GOT3 (cell line): Measurements from ENCODE around the gene COG1.
"Not testable (repeated sequence)": the region's sequence is repeated elsewhere in the genome, so short reads cannot be mapped to it uniquely, and the experiment has no call there.

ENCODE experiments used
- DNase-seq: peaks from one replicate; lab custom pipeline; 2025; ENCODE audit warnings: mixed read lengths; lab: John Stamatoyannopoulos, UW

Gene COG1, protein sequence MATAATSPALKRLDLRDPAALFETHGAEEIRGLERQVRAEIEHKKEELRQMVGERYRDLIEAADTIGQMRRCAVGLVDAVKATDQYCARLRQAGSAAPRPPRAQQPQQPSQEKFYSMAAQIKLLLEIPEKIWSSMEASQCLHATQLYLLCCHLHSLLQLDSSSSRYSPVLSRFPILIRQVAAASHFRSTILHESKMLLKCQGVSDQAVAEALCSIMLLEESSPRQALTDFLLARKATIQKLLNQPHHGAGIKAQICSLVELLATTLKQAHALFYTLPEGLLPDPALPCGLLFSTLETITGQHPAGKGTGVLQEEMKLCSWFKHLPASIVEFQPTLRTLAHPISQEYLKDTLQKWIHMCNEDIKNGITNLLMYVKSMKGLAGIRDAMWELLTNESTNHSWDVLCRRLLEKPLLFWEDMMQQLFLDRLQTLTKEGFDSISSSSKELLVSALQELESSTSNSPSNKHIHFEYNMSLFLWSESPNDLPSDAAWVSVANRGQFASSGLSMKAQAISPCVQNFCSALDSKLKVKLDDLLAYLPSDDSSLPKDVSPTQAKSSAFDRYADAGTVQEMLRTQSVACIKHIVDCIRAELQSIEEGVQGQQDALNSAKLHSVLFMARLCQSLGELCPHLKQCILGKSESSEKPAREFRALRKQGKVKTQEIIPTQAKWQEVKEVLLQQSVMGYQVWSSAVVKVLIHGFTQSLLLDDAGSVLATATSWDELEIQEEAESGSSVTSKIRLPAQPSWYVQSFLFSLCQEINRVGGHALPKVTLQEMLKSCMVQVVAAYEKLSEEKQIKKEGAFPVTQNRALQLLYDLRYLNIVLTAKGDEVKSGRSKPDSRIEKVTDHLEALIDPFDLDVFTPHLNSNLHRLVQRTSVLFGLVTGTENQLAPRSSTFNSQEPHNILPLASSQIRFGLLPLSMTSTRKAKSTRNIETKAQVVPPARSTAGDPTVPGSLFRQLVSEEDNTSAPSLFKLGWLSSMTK

DNA sequence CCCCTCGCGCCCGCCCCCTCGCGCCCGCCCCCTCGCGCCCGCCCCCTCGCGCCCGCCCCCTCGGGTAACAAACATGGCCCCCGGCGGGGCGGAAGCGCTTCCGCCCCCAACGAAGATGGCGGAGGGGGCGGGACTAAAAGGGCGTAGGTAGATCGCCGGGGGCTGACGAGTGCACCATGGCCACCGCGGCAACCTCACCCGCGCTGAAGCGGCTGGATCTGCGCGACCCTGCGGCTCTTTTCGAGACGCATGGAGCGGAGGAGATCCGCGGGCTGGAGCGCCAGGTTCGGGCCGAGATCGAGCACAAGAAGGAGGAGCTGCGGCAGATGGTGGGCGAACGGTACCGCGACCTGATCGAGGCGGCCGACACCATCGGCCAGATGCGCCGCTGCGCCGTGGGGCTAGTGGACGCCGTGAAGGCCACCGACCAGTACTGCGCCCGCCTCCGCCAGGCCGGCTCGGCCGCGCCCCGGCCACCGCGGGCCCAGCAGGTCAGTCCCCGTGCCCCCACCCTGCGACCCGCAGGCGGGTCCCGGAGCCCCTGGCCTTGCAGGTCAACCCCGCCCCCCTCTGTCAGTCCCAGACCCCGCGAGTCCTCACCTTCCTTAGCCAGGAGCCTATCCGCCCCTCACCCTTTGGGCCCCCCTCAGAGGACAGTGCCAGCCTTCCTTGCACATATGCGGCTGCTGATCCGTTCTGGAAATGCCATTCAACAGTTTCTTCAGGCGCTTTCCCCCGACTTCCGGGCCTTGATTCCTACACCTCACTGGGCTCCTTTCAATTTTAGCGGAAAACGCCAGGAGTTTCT, at the start of gene COG1:
TSS of gene COG1 (plus strand) at position 162 of the 808 bp plus-strand sequence. CDS start at position 177, 15 bp downstream.
- peak; percentile 24 for DNase-seq

DNA sequence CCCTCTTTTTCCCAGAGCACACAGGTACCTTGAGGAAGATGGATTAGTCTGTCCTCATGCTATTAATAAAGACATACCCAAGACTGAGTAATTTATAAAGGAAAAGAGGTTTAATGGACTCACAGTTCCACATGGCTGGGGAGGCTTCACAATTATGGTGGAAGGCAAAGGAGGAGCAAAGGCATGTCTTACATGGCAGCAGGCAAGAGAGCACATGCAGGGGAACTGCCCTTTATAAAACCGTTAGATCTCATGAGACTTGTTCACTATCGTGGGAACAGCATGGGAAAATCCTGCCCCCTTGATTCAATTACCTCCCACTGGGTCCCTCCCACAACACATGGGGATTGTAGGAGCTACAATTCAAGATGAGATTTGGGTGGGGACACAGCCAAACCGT, 48.6 kb upstream of the COG1 start:
- not testable (repeated sequence) for DNase-seq

DNA sequence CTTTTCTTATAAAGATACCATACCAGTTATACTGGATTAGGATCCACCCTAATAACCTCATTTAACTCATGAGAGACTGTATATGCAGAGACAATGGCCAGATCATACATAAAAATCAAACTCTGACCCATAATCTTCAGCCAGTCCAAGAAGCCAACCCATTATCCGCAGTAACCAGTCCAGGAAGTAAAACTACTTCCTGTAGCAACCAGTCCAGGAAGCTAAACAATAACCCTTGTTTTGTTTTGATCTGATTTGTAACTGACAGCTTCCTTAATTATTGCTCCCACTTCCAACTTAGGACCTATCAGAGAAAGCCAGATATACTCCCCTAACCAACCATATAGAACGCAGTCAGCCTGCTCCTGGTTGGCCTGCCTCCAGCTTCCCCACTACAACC, 47.2 kb upstream of the COG1 start:
- DNase-seq = no peak

DNA sequence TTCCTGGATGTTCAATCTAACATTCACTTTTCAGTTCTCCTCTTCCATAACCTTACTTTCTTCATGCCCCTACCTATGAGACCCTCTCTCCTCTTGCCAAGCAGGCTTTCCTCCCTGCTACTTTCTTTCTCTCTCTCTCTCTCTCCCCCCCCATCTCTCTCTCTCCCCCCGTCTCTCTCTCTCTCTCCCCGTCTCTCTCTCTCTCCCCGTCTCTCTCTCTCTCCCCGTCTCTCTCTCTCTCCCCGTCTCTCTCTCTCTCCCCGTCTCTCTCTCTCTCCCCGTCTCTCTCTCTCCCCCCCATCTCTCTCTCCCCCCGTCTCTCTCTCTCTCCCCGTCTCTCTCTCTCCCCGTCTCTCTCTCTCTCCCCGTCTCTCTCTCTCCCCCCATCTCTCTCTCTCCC, 45.1 kb upstream of the COG1 start:
- not testable (repeated sequence) for DNase-seq

DNA sequence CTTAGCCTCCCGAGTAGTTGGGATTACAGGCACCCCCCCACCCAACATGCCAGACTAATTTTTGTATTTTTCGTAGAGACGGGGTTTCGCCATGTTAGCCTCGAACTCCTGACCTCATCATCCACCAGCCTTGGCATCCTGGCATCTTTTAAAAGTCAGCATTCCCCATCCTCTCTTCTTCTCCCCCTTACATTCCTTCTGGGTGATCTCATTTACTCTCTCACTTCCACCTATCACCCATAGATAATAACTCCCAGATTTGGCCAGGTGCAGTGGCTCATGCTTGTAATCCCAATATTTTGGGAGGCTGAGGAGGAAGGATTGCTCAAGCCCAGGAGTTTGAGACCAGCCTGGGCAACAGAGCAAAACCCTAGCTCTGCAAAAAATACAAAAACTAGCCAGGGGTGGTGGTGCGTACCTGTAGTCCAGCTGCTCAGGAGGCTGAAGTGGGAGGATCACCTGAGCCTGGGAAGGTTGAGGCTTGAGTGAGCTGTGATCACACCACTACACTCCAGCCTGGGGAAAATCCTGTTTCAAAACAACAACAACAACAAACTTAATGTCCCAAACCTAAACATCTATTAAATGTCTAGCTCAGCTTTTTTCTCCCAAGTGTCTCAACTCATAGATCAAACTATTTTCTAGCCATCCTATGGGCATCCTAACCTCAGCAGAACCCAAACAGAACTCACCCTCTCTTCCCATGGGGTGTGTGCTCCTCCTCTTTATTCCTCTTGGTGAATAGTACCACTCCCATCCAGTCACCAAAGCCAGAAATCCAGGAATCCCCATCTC, 44.1 kb upstream of the COG1 start:
- DNase-seq = no peak

DNA sequence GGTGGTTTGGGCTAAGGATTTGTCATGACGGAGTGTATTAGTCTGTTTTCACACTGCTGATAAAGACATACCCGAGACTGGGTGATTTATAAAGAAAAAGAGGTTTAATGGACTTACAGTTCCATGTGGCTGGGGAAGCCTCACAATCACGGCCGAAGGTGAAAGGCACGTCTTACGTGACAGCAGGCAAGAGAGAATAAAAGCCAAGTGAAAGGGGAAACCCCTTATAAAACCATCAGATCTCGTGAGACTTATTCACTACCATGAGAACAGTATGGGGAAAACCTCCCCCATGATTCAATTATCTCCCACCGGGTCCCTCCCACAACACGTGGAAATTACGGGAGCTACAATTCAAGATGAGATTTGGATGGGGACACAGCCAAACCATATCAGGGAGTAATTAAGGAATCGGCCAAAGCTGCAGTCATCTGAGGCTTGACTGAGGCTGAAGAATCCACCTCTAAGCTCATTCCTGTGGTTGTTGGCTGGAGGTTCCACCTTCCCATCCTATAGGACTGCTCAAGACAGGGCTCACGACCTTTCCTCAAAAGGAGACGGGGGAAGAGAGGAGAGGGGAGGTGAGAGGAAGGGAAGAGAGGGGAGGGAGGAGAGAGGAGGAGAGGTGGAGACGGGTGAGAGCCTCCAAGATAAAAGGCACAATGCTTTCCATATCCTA, 42.1 kb upstream of the COG1 start:
- DNase-seq = not testable (repeated sequence)

DNA sequence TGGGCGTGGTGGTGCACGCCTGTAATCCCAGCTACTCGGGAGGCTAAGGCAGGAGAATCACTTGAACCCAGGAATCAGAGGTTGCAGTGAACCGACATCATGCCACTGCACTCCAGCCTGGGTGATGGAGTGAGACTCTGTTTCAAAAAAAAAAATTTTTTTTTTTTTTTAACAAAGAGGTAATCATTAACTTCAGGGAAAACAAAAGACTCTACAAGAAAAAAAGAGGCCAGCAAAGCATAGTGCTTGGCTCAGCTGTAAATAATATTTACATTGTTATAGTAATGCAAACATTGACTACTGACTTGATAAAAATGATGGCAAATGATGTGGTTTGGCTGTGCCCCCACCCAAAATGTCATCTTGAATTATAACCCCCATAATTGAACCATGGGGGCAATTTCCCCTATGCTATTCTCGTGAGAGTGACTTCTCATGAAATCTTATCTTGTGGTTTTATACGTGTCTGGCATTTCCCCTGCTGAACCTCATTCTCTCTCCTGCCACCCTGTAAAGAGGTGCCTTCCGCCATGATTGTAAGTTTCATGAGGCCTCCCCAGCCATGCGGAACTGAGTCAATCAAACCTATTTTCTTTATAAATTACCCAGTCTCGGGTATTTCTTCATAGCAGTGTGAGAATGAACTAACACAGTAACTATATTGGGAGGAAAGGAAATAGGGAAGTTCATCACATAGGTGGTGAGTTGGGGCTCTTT, 40.8 kb upstream of the COG1 start:
- DNase-seq = no peak

DNA sequence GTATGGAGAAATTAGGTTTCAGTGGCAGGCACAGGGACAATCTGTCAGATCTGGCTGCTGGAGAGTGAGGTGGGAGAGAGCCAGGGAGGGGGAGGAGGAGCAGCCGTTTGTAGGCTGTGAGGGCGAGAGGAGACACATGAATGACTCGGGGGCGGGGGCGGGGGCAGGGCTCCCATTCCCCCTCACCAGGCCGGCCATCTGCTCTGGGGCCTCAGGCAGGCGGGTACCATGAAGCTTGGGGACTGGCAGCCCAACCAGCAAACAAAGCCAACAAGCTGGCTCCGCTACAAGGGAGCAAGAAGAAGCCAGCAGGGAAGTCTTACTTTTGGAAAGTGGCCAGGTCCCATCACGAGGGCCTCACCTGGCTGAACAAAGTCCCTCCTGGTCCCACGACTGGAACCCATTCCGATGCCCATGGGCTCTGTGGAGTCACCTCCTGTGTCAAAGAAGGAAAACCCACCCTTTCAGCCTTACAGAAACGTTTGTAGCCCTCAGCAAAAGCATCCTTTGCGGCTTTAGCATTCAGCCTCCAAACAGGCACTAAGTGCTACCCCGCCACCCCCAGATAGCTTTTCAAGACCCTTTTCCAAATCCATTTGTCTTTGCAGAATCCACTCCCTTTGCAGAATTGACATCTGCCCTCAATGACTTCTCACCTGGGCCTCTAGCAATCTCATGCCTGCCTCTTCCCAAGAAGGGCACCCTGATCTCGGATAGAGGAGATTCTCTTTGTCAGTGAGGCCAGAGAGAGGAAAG, 37.3 kb upstream of the COG1 start:
- no peak for DNase-seq

DNA sequence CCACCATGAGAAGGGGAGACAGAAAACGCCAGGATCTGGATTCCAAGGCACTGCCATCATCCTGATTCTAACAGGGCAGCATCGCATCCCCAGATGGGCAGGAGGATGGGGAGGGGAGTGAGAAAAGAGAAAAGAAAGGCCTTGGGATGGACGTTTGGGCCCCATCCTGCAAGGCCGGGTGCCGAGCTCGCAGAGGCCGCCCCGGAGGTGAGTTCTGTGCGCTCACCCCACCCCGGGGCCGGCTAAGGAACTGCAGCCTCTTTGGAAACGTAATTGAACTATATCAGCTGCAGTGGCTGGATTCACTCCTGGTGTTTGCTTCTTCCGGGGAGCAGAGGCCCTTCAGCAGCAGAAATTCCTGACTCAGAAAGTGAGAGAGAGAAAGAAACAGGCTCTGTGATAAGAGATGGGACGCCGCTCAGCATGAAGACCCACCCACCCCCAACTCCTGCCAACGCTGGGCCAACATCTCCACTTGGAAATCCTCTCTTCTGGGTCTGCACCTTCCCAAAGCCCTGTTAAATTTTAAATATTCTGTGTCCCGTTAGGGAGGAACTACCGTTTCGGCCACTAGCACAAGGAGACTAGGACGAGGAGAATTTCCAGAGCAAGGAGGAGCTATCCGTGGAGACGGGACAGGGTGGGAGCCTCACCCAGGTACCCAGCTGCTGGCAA, 36.6 kb upstream of the COG1 start:
- DNase-seq = peak; percentile 18

DNA sequence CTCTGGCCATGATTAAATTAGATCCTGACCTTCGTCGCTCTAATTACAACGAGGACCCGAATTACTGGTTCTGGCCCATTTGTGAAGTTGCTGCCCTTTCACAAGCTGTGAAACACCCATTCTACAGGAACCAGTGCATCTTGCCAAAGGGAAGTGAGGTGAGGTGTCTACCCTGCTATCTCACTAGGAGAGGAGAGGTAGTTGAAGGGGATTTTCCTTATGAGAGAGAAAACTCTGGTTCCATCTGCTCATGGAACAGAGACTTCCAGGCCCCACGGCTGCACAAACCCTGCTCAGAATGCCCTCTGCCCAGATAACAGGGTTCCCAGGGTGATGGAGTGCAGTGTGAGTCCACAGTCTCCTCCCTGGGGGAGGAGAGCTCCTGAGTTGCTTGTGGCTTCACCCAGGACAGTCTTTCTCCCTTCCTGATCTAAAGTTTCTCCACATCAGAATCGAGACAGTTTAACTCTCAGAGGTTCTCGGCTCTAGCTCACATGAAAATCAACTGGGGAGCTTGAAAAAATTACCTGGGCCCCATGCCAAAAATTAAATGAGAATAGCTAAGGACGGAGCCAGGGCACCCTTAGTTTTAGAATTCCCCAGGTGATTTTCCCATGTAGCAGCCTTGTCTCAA, 35.9 kb upstream of the COG1 start:
- no peak for DNase-seq

DNA sequence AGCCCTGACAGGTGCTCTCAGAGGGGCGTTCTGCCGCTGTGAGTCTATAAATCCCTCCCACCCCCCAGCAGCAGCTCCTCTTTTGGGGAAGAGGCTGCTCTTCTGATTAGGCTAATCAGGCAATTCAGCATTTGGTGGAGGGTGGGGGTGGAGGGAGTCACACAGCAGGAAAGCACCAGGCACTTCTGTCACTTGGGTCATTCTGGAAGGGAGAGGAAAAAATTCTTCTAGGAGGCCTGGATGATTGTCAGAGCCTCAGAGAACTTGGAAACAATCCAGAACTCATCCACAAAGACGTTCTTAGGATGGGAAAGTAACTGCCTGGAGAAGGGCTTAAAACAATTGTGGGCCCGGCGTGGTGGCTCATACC, 35.3 kb upstream of the COG1 start:
- no peak for DNase-seq

DNA sequence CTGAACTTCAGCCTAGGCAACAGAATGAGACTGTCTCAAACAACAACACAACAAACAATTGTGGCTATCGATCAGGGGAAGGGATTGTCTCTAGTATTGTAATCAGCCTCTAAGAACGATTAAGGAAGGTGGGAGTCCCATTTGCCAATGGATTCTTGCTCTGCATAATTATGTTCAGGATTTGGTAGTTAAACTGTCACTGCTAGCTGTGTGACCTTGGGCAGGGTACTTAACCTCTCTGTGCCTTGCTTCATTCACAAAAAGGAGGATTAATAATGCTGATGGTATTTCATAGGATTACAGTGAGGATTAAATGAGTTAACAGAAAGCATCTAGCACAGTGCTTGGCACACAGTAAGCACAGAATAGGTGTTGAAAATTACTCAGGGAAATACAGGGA, 34.7 kb upstream of the COG1 start:
- DNase-seq = no peak

DNA sequence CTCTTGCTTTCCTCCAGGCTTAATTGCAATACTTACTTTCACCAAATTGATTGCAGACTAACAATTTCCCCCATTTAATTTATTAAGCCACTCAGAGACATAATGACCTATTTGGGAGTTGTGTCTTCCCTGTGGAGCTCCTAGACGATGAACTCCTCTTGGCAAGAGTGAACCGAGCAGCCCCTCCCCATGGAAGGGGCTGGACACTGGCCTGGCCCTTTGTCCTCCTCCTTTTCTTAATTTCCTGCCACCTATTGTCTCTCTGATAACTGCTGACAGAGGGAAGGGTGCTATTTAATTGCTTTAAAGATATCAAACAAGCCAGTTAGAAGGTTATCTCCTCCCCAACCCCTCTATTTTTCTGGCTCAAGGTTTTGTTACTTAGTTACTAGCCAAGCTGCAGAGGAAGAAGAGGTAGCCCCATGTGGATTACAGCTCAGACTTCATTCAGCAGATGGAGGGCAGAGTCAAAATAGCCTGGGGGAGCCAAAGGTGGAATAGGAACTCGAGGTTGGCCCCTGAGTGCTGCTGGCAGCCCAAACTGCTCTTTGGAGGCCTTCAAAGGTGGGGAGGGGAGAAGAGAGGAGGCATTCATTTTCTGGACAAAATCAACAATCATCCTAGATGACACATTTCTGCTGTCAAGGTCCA, 31.8 kb upstream of the COG1 start:
- DNase-seq = no peak

DNA sequence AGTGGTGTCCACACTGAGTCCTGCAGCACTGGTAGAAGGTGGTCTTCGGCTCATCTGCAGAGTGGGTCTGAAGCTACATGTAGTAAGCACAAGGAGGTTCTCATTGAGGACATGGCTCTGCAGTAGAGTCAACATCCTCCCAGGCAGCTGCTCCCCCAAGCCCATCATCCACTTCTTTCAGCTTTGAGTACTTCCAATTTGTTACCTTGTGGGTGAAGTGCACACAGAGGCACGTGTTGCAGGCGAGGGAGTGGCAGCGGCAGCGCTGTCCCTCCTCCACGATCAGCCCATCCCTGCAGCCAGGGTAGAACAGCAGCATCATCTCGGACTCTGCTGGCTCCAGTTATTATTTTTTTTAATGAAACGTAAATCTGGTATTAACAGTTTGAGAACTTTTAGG, 29.8 kb upstream of the COG1 start:
- DNase-seq = no peak

DNA sequence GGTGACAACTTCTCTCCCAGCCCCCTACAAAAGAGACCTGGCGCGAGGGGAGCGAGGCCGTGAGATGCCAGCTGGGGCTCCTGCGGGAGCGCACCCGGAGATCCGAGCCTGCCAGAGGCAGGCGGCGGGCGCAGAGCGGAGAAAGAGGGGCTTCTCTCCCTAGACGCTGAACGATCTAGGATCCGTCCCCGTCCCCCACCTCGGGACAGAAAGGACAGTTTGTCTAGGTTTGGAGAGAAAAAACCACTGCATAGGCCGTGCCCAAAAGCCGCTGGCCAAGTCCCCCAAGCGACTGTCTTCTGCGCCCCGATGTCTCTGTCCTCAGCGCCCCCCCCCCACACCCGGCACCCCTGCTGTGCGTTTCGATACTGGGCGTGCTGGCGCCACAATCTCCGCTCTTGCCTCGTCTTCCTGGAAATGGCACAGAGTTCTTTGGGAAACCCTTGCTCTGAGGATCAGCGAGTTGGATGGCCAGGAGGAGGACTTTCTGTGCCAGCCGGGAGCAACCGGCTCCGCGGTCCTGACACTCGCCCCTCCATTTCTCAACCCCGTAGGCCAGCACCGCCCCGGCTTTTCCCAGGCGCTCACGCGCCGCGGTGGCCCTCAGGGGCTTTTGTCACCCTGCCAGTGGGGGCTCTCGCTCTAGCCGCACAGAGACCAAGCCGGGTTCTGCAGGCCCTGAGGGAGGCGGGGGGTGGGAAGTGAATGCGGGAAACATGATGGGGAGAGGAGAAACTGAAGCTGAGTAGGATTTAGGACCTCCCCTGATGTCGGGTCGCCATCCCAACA, 27.0 kb upstream of the COG1 start:
- no peak for DNase-seq

DNA sequence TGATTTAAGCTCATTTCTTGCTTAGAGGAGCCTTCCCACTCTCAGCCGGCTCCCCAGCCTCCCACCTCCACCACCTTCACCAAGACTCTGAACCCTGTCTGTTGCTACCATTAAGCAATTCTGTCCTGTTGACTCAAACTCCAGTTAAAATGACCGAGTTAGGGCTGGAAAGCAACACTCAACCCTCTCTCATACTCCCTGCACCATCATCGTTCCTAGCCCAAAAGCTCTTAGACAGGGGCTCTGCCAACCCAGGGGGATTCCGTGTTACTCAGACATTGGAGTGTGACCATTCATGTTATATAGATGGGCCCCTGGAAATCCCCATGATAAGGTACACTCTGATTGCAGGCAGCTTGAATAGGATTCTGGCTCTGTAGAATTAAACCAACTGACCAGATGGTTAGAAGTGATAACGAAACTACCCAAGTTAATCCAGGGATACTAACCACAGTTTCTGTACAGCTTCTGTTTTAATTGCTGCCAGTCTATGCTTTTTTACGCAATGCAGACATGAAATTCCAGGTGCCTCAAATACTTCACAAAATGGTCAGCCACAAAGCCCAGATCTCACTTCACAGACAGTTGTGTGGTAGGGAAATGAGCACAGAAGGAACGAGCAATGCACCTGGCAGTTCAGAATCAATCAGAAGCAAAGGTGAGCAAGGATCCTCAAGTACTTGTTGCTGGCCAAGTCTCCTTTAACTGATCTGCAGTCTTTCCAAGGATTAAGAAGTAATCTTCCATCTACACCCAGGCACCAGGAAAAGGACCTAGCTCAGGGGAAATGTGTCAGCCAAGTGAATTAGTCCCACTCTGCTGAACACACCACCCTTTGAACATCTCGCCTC, 25.9 kb upstream of the COG1 start:
- DNase-seq = no peak
